H9 (cell line): Measurements from ENCODE around the gene STAB2. TPM values are rescaled to one million over a fixed set of nuclear protein-coding genes. Genes with fewer than 3 reads are reported as not detected.

Experiments used
- DNase-seq: peaks from one replicate; pipeline ENCODE4 v3.0.0-alpha.2; 2017
- H2AFZ ChIP-seq: one replicate; pipeline ENCODE4 v1.6.1; 2013; ENCODE audit warnings: mild to moderate bottlenecking, low read length, control low read depth, moderate library complexity
- H2AK5ac ChIP-seq: 2 replicates; pipeline ENCODE4 v1.6.1; 2013; ENCODE audit warnings: low read length, control low read depth, mixed read lengths; ENCODE audit not compliant: insufficient read length
- H2BK120ac ChIP-seq: one replicate; pipeline ENCODE4 v1.6.1; 2013; ENCODE audit warnings: low read depth, mild to moderate bottlenecking, low read length, control low read depth, inconsistent platforms; ENCODE audit not compliant: poor library complexity, severe bottlenecking
- H2BK12ac ChIP-seq: 2 replicates; pipeline ENCODE4 v1.6.1; 2013; ENCODE audit warnings: low read length, control low read depth, mixed read lengths, low read depth; ENCODE audit not compliant: insufficient read length
- H2BK15ac ChIP-seq: 2 replicates; pipeline ENCODE4 v1.6.1; 2013; ENCODE audit warnings: low read depth, low read length, control low read depth
- H2BK20ac ChIP-seq: one replicate; pipeline ENCODE4 v1.6.1; 2013; ENCODE audit warnings: low read depth, mild to moderate bottlenecking, low read length, control low read depth, inconsistent platforms; ENCODE audit not compliant: poor library complexity, severe bottlenecking
- H2BK5ac ChIP-seq: 2 replicates; pipeline ENCODE4 v1.6.1; 2013; ENCODE audit warnings: low read length, control low read depth, mixed read lengths; ENCODE audit not compliant: insufficient read length
- H3K14ac ChIP-seq: 2 replicates; pipeline ENCODE4 v1.6.1; 2013; ENCODE audit warnings: low read length, control low read depth; ENCODE audit not compliant: insufficient read depth
- H3K18ac ChIP-seq: 2 replicates; pipeline ENCODE4 v1.6.1; 2013; ENCODE audit warnings: low read depth, mild to moderate bottlenecking, mixed read lengths, low read length, control low read depth; ENCODE audit not compliant: insufficient read length
- H3K23ac ChIP-seq: 2 replicates; pipeline ENCODE4 v1.6.1; 2013; ENCODE audit warnings: low read length, control low read depth, mixed read lengths, low read depth; ENCODE audit not compliant: insufficient read length
- H3K23me2 ChIP-seq: 2 replicates; pipeline ENCODE4 v1.6.1; 2013; ENCODE audit warnings: low read depth, mild to moderate bottlenecking, mixed read lengths, low read length, control low read depth; ENCODE audit not compliant: insufficient read length, poor library complexity, severe bottlenecking
- H3K27ac ChIP-seq: 2 replicates; pipeline ENCODE4 v1.5.1; 2013; ENCODE audit warnings: low read length, control low read depth, mixed read lengths, low read depth; ENCODE audit not compliant: insufficient read length
- H3K27me3 ChIP-seq: 2 replicates; pipeline ENCODE4 v1.6.1; 2013; ENCODE audit warnings: low read length, control low read depth, inconsistent platforms; ENCODE audit not compliant: insufficient read depth
- H3K4ac ChIP-seq: 2 replicates; pipeline ENCODE4 v1.6.1; 2013; ENCODE audit warnings: low read depth, mild to moderate bottlenecking, control low read depth, inconsistent platforms, low read length, moderate library complexity
- H3K4me1 ChIP-seq: 2 replicates; pipeline ENCODE4 v1.6.1; 2013; ENCODE audit warnings: low read length, control low read depth, inconsistent platforms; ENCODE audit not compliant: insufficient read depth
- H3K4me2 ChIP-seq: 2 replicates; pipeline ENCODE4 v1.6.1; 2013; ENCODE audit warnings: low read length, control low read depth, mixed read lengths; ENCODE audit not compliant: insufficient read length, insufficient read depth
- H3K56ac ChIP-seq: 2 replicates; pipeline ENCODE4 v1.6.1; 2013; ENCODE audit warnings: low read depth, mild to moderate bottlenecking, mixed read lengths, low read length, control low read depth; ENCODE audit not compliant: insufficient read length
- H3K79me1 ChIP-seq: 2 replicates; pipeline ENCODE4 v1.6.1; 2013; ENCODE audit warnings: low read depth, mild to moderate bottlenecking, moderate library complexity, low read length, control low read depth, inconsistent platforms; ENCODE audit not compliant: insufficient read depth, poor library complexity, severe bottlenecking
- H3K79me2 ChIP-seq: 2 replicates; pipeline ENCODE4 v1.6.1; 2013; ENCODE audit warnings: low read length, control low read depth, inconsistent platforms; ENCODE audit not compliant: insufficient read depth
- H3K9ac ChIP-seq: 2 replicates; pipeline ENCODE4 v1.6.1; 2013; ENCODE audit warnings: low read length, control low read depth, mixed read lengths; ENCODE audit not compliant: insufficient read length; ENCODE audit errors: extremely low read depth
- H3K9me3 ChIP-seq: one replicate; pipeline ENCODE4 v1.6.1; 2013; ENCODE audit warnings: low read depth, low read length, inconsistent platforms; ENCODE audit not compliant: control insufficient read depth
- H3T11ph ChIP-seq: one replicate; pipeline ENCODE4 v1.6.1; 2013; ENCODE audit warnings: mild to moderate bottlenecking, low read length, control low read depth, inconsistent platforms
- H4K20me1 ChIP-seq: one replicate; pipeline ENCODE4 v1.6.1; 2013; ENCODE audit not compliant: control insufficient read depth, insufficient read length, insufficient read depth
- H4K5ac ChIP-seq: 2 replicates; pipeline ENCODE4 v1.6.1; 2013; ENCODE audit warnings: low read depth, mild to moderate bottlenecking, mixed read lengths, low read length, control low read depth; ENCODE audit not compliant: insufficient read length
- H4K8ac ChIP-seq: replicated peaks from 2 replicates; pipeline ENCODE4 v1.6.1; 2013; ENCODE audit warnings: low read length, control low read depth, mixed read lengths, low read depth; ENCODE audit not compliant: insufficient read length
- H4K91ac ChIP-seq: 2 replicates; pipeline ENCODE4 v1.6.1; 2013; ENCODE audit warnings: low read depth, mild to moderate bottlenecking, moderate library complexity, mixed read lengths, low read length, control low read depth; ENCODE audit not compliant: insufficient read length
- H3K27ac Mint-ChIP-seq, 3 experiments: 2 replicates in 2 of 3; 3 replicates in 1 of 3; pipeline ENCODE4 v1.8.0; 2020 to 2021; ENCODE audit warnings: mixed read lengths in 3 of 3, mild to moderate bottlenecking in 1 of 3, moderate library complexity in 1 of 3
- H3K27me3 Mint-ChIP-seq: 2 replicates; pipeline ENCODE4 v1.8.0; 2021; ENCODE audit warnings: low read depth, mild to moderate bottlenecking, moderate library complexity, mixed read lengths
- H3K36me3 Mint-ChIP-seq, 3 experiments: 2 replicates in 2 of 3; 3 replicates in 1 of 3; pipeline ENCODE4 v1.8.0; 2020 to 2021; ENCODE audit warnings: low read depth in 3 of 3, mixed read lengths in 3 of 3; ENCODE audit not compliant: insufficient read depth in 1 of 3
- H3K4me1 Mint-ChIP-seq, 2 experiments: 2 replicates each; pipeline ENCODE4 v1.8.0; 2020; ENCODE audit warnings: mixed read lengths in 2 of 2
- H3K4me3 Mint-ChIP-seq, 2 experiments: 2 replicates in 1 of 2; 3 replicates in 1 of 2; pipeline ENCODE4 v1.8.0; 2020 to 2021; ENCODE audit warnings: mild to moderate bottlenecking in 2 of 2, mixed read lengths in 2 of 2, moderate library complexity in 1 of 2
- H3K9me3 Mint-ChIP-seq, 2 experiments: 2 replicates in 1 of 2; 3 replicates in 1 of 2; pipeline ENCODE4 v1.8.0; 2020; ENCODE audit warnings: mild to moderate bottlenecking in 2 of 2, mixed read lengths in 2 of 2, moderate library complexity in 1 of 2
- CTCF ChIP-seq: fragments of 200-600 bp; sonication (generic); conservative IDR thresholded peaks from 3 replicates; pipeline ENCODE4 v1.8.0; 2021; ENCODE audit warnings: antibody characterized with exemption, mild to moderate bottlenecking
- WGBS: extraction: QIAGEN DNeasy Blood & Tissue Kit; methylation state at CpG from one replicate; pipeline ENCODE4 v1.1.7; 2013; ENCODE audit warnings: missing lambda C conversion rate, low lambda C conversion rate, mixed read lengths; ENCODE audit not compliant: insufficient read length; ENCODE audit errors: extremely low coverage; 5-methylcytosine and 5-hydroxymethylcytosine counted together
- total RNA-seq: library from RNA; stranded (reverse); gene quantifications from 2 replicates; pipeline ENCODE4 v1.2.1, GENCODE V29; 2021

The STAB2 gene
- total RNA-seq, 1 experiment from 2014 or later, result 0.02 TPM

- Histone ChIP-seq H3K4me2 (no peak overlapping the region), H2BK20ac (no peak overlapping the region), H3K79me2 (no peaks in the 10 kb centered on the region), H2AFZ (no peak overlapping the region), H4K5ac (no peak overlapping the region), H3K27me3 (no peaks in the 10 kb centered on the region), H3K23ac (no peak overlapping the region), H4K91ac (no peak overlapping the region), H3T11ph (no peak overlapping the region), H2BK5ac (no peak overlapping the region), H2BK120ac (no peak overlapping the region), H2BK15ac (no peak overlapping the region), H3K56ac (no peak overlapping the region), H3K23me2 (no peaks in the 10 kb centered on the region), H4K8ac (no peak overlapping the region), H3K18ac (no peak overlapping the region), H4K20me1 (no peaks in the 10 kb centered on the region), H3K9ac (no peak overlapping the region), H2AK5ac (no peak overlapping the region), H3K79me1 (no peaks in the 10 kb centered on the region), H3K4me1 (no peaks in the 10 kb centered on the region), H3K14ac (no peak overlapping the region), H3K27ac (no peak overlapping the region), H3K4ac (no peak overlapping the region), H3K9me3 (no peaks in the 10 kb centered on the region), H2BK12ac (no peak overlapping the region)
- Mint-ChIP-seq H3K27me3 (no peaks in the 10 kb centered on the region), H3K9me3 (no peaks in the 10 kb centered on the region), H3K27ac (no peak overlapping the region), H3K4me1 (peaks cover 5 to 10% of the 10 kb centered on the region in 2 experiments; a peak in 3 of 4 replicates), H3K36me3 (peaks cover 16 to 50% (median 43%) of the 10 kb centered on the region in 3 experiments; a peak in 6 of 7 replicates), H3K4me3 (no peak overlapping the region)
- TF ChIP-seq CTCF, result no peak
- WGBS, result no CpG with 5 or more reads among the region's 10 CpGs
- DNase-seq, result no peak
Measured at GRCh38 chr12:103774977-103775560, 188.0 kb downstream of the STAB2 start.
